ENCODE measurements around the gene COLQ.

COLQ gene

DNA sequence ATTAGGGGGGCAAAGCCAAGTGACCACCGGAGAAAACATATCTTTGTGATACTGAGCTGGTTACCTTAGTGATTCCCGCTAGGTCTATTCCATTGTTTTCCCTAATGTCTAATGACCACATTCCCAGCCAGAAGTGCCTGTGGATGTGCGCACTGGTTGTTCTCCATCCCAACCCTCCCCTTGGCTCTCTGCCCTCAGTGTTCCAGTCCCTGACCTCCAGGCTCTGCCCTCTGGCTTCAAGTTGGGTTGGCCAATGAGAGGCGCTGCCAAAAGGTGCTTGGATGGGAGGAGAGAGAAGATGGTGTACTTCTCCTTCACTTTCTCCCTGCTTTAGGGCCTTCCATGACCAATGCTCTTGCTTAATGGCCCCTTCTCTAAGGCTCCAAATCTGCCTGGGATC lies 2.4 kb downstream of the COLQ start:
- no peak for DNase-seq

DNA sequence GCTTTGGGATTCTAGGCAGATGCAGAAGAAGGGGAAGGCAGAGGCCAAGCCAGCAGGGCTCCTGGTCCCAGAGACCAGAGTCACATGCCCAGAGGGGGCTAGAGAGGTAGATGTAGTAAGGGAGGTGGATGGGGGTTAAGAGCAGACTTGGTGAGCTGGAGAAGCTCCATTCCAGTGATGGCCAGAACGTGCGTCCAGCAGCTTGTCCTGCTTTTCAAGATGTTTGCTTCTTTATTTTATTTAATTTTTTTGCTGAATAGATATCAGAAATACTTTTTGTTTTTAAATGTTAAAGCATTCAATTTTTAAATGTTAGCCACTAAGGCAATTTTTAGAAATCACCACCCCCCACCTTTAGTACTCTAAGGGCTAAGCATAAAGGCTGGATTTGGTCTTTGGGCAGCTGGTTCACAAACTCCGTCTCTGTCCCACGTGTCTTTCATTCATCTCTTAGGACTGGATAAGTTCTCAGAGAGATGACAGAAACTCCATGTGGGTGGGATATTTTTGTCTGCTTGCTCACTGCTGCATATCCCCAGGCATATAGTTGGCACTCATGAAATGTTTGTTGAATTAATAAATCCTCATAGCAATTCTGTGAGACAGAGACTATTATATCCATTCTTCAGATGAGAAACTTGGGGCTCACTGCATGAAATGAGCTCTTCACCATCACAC lies 6.7 kb downstream of the COLQ start:
- no peak for DNase-seq

DNA sequence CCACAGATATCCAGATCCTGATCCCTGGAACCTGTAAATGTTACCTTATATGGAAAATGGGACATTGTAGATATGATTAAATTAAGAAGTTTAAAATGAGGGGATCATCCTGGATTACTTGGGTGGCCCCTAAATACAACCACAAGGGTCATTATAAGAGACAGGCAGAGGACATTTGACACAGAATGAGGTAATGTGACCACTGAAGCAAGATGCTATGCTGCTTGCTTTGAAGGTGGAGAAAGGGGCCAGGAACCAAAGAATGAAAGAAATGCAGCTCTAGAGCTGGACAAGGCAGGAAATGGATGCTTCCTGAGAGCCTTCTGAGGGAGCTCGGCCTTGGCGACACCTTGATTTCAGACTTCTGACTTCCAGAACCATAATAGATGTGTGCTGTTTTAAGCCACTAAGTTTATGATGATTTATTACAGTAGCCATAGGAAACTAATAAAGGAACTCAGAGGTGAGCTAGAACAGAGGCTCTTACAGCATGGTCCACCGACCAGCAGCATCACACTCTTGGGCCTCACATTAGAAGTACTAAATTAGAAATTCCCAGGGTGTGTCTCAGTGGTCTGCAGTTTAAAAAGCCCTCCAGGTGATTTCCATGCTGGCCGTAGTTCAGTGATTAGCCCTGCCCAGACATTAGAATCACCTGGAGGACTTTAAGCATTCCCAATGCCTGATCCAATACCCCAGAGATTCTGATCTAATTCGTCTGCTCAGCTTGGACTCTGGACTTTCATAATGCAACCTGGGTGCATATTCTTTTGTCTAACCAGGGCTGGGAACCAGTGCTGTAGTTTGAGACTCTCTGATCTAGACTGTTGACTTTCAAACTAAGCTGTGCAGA lies 7.5 kb downstream of the COLQ start:
- DNase-seq: no peak

DNA sequence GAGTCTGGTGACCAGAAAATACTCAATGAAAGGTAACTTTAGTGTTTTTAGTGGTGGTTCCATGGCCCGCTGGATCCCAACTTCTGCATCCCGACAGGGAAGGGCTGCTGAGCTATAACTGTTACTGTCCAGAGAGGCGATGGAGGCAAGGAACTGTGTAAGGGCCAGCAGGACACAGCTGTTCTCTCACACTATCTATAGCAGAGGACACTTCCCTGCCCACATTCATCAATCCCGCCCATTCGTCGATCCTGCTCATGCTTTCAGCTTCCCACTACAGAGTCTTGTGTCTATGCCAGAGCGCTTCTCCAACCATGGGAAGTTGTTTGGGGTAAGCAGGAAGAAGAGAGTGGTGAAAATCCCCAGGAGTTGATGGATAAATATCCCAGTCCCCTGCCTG lies 8.4 kb downstream of the COLQ start:
- DNase-seq: no peak

DNA sequence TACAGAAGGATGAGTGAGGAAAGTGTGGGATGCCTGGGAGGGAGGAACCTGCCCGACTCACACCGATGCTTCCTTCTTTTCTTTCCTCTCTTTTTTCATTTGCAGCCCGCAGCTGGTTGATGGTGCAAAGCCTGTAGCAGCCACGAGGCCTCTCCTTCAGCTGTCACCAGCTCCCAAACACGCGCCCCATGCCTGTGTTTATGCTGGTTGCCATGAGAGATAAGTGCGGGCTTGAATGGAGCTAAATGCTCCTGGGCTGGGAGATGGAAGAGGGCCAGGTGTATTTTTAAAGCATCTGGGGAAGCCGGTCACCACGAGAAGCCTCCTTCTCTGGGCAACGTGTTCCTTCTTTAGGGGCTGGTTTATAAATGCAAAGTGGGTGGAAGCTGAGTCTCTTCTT lies 9.3 kb downstream of the COLQ start:
- peak; percentile 69 for DNase-seq

DNA sequence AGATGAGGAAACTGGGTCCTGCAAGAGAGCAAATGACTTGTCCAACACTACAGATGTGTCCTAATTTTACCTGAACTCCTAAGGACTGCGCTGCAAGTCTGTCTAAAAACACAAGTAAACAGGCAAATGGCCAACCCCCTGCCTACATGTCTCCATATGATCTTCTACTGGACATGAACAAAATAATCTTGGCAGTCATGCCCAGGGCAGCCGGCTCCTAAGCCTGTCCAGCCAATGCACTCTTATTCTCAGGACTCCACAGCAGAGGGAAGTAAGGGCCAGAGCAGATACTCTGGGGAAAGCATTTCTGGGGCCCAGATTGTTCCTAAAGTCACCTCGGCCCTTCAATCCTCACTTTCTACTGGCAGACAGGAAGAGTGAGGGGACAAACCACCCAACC lies 10.3 kb downstream of the COLQ start:
- DNase-seq: no peak

DNA sequence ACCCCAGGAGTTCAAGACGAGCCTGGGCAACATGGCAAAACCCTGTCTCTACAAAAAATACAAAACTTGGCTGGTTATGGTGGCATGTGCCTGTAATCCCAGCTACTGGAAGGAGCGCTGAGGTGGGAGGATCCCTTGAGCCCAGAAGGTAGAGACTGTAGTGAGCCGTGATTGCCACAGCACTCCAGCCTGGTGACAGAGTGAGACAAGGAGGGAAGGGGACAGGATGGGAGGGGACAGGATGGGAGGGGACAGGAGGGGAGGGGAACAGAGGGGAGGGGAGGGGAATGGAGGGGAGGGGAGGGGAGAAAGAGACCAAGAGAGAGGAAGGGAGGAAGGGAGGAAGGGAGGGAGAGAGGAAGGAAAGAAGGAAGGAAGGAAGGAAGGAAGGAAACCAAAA lies 11.0 kb downstream of the COLQ start:
- DNase-seq: no peak

DNA sequence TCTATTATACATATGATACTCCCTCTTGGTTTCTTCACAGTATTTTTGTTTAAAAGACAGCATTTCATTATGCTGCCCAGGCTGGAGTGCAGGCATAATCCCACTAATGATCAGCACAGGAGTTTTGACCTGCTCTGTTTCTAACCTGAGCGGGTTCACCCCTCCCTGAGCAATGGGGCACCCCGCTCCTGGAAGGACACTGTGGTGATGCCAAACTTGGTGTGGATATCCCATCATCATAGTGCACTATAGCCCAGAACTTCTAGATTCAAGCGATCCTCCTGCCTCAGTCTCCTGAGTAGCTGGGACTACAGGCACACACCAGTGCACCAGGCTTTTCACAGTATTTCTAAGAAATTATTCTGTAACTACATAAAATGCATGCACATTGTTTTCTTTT lies 14.9 kb downstream of the COLQ start:
- no peak for DNase-seq

DNA sequence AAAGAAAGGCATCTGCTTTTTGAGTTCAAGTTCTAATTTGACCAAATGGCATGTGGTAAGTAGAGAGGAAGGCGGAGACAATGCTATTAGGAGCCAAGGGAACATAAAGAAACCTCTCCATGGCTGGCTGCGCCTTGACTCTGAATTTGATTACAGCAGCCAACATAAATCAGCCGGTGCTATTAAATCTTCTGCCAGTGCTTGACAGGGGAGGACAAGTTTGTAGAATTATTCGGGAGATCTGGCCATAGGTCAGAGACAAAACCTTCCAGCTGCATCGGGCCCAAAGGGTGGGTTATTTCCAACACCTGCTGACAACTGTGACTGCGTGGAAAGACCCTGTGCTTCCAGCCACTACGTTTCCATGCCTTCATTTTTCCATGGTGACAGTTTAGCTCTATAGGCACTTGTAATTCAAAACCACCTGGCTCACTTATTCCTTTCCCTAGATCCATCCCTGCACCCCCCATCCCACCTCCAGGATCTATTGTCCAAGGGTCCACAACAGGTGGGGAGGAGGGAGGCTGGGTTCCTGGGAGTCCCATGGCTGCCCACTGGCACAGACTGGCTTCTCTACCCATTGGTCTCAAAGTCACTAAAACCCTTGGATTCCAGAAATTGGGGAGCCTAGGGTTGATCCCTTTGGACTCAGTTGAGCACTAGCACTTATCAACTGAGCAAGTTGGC lies 15.9 kb downstream of the COLQ start:
- DNase-seq: no peak

DNA sequence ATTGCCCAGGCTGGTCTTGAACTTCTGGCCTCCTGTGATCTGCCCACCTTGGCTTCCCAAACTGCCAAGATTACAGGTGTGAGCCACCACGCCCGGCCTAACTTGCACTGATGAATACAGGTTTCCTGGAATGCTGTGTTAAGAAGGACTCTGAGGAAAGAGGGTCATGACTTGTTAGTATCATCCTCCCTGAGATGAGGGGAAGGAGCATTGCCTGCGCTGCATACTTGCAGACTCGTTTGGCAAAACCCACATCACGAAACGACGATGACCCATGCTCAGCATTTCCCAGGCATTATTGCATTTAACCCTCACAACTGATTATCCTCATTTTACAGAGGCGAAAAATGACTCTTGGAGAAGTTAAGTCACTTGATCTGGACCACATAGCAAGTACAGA lies 18.9 kb downstream of the COLQ start:
- DNase-seq: no peak

DNA sequence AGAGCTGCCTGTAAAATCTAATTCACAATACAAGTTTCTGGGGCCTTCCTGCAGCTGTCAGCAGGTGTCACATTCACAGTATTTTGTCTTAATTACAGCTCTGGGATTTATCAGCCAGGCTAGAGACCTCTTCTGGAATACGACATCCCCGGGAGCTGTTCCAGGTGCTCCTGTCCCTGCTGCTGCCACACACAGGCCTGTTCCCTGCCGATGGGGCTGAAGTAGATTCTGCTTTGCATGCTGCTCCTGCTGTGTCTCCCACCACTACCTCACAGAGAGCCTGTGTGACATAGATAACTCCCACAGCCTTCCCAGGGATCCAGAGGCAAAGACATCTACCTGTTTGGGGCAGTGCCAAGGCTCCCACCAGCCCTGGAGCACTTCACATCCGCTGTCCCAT lies 20.4 kb downstream of the COLQ start:
- DNase-seq: peak; percentile 81

DNA sequence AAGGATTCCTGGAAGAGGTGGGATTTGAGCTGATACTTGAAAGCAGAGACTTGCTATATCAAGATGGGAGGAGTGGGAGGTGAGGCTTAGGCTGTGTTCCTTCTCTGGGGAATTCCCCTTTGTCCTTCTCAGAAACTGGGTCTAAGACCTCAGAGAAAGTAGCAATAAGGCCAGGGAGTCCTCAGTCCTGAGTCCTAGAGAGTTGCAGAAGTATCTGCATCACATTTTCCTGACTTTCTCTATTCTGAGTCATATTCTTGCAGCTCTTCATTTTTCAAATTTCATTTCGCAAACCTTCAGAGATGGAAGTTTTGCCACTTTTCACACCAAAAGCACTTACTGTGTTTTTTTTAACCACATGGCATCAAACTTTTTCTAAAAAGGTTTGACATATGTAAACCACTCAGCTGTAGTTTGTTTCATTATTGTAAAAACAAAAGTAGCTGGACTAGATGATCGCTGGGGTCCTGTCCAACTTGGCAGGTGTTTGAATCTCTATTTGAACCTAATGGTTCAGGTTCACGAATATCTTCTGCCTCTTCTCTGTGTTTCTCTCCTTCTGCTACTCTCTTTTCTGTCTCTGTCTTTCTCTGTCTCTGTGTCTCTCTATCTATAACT lies 21.3 kb downstream of the COLQ start:
- no peak for DNase-seq

DNA sequence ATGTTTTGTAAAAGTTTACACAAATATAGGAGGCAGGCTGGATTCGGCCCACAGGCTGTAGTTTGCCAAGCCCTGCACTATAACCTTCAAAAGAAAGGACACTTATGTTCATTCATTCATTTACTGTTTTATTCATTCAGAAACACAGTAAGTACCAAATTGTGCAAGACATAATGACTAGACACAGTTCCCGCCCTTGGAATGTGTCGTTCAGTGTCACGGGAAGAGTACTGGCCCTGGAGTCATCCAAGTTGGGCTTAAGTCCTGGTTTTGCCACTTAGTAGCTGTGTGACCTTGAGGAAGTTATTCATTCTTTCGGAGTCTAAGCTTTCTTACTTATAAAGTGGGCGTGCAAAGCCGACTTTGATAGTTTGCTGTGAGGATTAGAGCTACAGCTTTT lies 22.0 kb downstream of the COLQ start:
- DNase-seq: no peak

DNA sequence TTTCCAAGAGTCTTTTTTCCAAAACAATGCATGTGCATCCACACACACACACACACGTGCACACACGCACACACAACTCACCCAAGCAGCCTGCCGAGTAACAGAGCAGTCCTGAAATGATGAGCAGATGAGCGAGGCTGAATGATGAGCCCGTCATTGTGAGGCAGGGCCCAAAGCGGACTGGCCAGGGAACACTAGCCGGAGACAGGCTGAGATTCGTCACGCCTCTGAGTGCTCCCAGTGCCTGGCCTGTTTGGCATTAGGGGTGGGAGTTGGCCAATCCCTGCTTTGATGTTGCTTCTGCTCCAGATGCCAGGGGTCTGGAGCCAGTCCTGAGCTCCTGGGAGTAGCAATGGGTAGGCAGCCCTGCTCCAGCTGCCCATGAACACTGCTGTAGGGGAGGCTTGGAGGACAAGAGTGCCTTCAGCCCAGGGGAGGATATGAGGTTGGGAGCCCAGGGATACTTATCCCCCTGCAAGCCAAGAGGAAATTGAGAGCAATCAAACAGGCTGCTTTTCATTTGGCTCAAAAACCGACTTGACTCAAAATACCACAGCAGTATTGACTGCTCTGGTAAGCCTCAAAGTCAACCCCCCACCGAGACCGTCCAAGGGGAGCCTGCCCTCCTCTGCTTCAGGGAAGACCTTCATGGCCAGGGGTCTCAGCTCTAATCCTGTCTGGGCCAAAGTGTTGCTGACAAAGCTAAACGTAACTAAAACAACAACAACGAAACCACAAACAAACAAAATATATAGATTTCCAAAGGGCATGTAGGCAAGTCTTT lies 22.9 kb downstream of the COLQ start:
- no peak for DNase-seq

DNA sequence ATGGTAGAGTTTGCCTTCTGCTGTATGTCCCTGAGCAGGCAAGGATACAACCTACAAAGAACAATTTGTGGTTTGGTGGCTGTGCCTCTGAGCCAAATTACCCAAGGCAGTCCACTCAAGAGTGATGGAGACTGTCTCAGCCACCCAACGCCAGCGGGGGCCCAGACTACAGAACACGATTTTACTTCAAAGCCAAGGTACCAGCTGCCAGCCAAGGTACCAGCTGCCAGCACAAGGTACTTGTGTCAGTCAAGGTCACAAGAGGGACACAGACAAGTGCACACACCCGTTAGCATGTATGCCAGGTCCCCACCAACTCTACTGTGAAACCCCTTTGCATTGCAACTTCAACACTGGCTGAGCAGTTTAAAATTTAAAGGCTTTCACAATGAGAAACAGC lies 23.5 kb downstream of the COLQ start:
- DNase-seq: peak; percentile 32

DNA sequence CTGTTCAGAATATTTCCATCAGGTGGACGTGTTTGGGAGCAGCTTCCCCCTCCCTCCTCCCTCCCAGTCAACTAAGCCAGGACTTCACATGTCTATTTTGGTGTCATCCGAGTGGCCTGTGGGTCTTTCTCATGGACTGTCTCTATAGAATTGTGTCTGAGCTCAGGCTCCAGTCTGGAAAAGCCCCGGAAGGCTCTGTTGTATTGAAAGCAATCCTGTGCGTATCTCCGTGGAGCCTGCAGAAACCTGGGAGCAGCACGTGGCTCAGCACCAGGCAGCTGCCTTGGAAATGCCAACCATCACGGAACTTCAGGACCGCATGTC lies 25.2 kb downstream of the COLQ start:
- no peak for DNase-seq

DNA sequence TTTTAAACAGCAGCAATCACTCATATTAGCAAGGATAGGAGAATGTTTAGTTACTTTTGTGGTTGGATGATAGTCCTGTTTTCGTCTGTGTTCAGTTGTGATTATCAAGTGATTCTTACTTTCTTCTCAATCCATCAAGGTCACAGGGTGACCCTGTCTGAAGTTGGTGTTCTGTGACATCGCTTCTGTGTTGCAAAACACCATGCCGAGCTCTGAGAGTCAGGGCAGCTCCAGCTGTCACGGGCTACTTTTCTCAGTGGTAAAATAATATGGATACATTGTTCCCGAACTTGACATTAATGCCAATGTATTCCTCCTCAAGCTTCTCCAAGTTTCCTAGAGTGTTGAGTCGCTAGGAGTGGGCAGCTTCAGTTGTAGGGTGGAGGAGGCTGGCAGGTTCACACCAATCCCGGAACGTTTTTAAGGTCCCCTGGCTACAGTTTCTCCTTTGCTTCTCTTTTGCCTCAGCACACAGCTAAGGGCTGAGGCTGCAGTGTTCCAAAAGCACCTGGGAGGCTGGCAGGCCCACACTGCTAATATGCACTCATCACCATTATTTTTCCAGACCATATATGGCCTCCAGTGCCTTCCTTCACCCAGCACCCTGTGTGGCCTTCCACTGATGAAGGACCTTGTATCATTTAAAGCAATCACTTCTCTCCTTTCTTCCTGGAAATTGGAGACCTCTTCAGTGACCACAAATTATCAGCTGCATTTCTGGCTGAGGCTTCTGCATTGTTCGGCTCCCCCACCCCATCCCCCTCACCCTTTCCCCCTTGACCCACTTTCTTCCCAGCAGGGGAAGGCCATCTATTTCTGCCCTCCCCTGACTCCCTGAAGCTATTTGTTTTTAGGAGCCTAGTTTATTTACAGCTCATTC lies 25.8 kb downstream of the COLQ start:
- no peak for DNase-seq

DNA sequence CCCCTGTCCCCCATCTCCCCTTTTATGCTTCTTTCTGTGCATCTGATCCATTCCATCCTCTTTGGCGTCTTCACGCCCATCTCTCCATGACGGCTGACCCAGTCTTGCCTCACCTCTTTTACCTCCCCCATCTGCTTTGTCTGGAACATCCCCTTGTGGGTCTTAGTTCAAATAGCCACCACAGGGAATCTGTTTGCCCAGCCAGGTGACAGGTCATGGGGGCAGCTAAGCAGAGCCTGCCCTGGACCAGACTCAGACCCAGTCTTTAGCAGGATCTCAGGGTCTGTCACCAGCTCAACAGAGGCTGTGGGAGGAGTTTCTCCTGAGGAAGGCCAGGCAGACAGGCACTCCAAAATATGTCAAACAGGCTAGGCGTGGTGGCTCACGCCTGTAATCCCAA lies 28.1 kb downstream of the COLQ start:
- no peak for DNase-seq

DNA sequence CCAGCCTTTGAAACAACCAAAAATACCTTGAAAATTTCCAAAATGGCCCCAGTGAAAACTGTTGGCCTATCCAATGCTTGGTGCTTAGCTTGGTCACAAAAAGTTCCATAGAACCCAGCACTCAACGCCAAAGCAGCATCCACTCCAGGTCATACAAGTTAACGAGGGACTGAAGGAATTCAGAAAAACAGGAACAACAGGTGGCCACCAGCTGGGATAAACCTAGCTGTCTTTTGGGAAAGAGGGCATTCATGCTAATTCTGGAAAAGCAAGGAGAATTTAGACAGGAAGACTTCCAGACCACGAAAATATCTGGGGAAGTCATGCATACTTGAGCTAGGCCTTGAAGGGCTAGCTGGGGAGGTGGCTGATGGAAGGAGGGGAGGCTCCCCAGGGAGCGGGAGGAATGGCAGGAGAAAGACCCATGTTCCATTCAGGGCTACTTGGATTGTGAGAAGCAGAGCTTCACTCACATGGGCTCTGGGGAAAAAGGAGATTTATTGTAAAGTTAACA lies 28.6 kb downstream of the COLQ start:
- no peak for DNase-seq

DNA sequence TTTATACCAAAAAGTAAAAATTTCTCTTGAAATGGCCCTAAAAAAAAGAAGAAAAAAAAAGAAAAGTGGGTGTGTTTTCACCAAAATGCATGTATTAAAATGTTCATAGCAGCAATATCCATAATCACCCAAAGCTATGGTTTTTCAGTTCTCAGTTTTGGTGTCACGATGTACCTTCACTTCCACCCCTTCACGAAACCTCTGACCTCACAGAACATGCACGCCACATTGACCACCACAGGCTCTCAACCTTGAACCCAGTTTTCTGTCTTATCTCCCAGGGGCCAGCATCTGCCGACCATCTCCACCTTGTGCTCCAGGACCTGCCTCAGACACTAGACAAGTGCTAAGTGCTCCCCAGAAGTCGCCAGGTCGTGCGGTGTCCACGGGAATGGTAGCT lies 30.4 kb downstream of the COLQ start:
- no peak for DNase-seq

DNA sequence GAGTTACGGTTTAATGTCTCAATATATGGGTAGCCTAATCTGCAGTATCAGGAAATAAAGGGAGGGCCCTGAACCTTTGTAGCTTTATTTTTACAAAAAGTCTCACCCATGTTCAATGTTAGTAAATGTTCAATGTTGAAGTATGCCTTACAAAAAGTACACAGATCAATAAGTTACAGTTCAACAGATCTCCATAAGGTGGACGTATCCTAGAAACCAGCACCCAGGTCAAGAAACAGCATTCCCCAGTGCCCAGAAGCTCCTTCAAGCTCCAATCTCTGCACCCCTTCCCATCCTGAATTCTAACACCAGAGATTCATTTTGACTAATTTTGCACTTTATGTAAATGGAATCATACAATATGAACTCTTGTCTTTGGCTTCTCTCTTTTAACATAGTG lies 31.3 kb downstream of the COLQ start:
- no peak for DNase-seq

DNA sequence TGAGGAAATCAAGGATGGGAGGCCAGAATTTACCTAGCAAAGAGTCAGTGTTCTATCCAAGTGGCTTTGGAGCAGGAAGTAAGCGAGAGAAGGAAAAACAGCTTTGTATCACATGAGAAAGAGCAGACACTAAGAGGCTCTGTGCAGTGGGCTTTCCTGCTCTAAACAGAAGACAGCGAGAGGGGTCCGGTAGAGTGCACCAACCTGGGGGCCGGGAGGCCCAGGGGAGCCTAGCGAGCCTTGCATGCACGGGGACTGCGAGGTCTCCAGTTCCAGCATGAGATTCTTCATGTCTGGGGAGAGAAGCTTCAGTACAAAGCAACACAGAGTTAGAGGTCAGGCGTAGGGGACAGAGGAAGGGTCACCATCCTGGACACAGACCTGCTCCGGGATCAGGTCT lies 33.5 kb downstream of the COLQ start:
- no peak for DNase-seq

All from NCI-H2171 treated with DMSO at 0.1 percent for 48 hours (cell line).